DMS153 treated with DMSO at 0.1 percent for 48 hours (cell line): Measurements from ENCODE around the gene KATNA1.
A peak's percentile ranks its signal among the peaks of the same experiment; 100 is the strongest.
"Not testable (repeated sequence)": the region's sequence is repeated elsewhere in the genome, so short reads cannot be mapped to it uniquely, and the experiment has no call there.

Source experiments
- DNase-seq: peaks from one replicate; lab custom pipeline; 2025; ENCODE audit not compliant: unreplicated experiment; lab: John Stamatoyannopoulos, UW

Gene KATNA1

GRCh38 chr6:149648148-149649145 is at the start of gene KATNA1:
KATNA1 (minus strand) TSS chr6:149648714; CDS start chr6:149638547, 10,167 bp downstream.
- DNase-seq, result peak; percentile 90

DNA sequence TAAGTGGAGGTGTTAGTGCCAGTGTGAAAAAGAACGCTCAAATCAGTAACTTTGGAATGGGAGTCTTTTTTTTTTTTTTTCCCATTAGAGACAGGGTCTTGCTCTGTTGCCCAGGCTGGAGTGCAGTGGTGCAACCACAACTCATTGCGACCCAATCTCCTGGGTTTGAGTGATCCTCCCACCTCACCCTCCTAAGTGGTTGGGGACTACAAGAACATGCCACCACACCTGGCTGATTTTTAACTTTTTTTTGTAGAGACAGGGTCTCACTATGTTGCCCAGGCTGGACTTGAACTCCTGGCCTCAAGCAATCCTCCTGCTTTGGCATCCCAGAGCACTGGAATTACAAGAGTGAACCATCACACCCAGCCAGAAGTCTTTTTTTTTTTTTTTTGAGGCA is 49.7 kb upstream of the KATNA1 start:
- DNase-seq, result no peak

- DNase-seq, result no peak
These were observed 48.4 kb upstream of the KATNA1 start for GRCh38 chr6:149696901-149697300.

- no peak for DNase-seq
These were observed 46.4 kb upstream of the KATNA1 start for GRCh38 chr6:149694921-149695320.

DNA sequence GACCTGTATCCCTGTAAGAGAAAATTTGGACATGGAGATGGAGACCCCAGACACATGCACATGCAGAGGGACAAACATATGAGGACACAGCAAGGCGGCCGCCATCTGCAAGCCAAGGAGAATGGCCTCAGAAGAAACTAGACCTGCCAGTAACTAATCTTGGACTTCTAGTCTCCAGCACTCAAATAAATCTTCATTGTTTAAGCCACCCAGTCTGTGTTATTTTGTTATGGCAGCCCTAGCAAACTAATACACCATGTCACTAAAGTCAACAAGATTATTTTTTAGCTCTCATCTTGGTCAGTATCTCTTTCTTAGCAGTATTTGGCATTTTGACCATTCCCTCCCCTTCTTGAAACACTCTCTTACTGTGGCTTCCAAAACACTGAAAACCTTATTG is 42.7 kb upstream of the KATNA1 start:
- no peak for DNase-seq

DNA sequence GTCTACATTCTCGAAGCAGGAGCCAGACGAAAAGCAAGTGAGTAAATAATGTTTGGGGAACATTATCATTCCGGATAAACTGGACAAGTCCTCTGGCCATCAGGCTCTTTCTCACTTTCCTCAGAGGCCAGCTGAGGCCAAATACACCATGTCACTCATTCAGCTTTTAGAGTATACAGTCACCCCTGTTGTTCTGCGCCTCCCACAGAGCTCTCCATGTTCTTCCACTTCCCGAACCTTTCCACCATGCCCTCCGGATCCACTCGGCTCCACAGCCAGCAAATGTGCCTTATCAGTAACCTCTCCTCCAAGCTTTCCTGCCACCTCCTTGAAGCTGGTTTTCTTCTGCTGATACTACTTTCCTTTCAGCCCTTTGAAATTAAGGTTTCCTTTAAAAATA is 37.7 kb upstream of the KATNA1 start:
- DNase-seq, result no peak

DNA sequence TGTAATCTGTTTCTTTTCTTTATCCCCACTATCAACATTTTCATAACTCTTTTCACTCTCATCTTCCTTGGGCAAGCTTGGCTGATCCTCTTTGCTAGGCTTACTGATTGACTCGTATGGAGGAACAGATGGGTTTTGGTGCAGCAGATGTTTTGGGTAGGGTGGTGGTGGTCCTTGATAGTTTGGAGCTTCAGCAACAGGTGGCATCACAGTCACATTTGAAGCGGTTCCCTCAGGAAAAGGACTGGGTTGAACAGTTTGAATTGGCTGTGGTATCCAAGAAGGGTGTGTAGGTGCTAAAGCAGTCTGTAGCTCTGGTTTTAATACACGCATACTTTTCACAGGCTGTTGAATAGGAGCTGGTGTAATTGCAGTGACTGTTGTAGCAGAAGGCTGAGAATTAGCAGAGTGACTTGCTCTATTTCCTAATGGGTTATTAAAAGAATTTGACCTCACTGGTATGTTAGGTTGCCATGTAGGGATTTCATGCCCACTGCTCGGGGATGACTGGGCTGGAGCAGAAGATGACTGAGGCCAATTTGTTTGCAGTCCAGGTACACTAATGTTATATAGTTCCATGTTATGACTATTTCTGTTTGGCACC is 34.8 kb upstream of the KATNA1 start:
- DNase-seq, result no peak

GRCh38 chr6:149681845-149682244 is 33.3 kb upstream of the KATNA1 start:
- not testable (repeated sequence) for DNase-seq

DNA sequence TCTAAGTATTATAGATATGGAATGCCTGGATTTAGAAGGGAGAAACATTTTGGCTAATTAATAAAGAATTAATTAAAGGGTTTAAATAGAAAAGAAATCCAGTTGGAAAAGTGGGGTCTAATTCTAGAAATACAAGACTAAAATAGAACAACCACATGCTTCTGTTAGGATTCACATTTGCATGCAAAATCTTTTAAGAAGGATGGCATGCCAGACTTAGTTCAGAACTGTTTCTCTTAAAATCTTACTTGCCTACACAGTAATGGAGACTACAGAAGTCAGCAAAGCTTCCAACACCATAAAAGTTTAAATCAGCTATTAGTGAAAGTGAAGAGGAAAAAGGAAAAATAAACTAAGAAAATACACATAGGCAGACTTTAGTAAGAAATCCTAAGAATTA is 32.7 kb upstream of the KATNA1 start:
- no peak for DNase-seq

- DNase-seq, result no peak
These were observed 32.0 kb upstream of the KATNA1 start for GRCh38 chr6:149680503-149680902.

GRCh38 chr6:149672265-149672664 is 23.8 kb upstream of the KATNA1 start:
- not testable (repeated sequence) for DNase-seq

DNA sequence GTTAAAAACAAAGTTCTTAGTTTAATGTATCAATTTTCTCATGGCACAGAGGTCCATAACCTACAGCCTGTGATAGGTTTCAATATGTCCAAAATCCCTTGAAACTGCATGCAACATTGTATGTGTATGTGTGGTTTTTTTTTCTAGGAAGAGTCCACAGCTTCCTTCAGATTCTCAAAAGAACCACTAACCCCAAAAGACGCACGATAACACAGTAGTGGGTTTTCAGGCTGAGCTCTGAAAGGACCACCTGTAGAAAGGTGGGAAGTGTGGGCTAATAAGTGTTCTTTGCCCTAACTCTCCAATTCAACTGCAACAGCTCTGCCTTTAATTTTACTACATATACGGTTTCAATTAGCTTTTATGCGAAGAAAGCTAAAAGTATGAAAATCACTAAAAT is 11.5 kb upstream of the KATNA1 start:
- DNase-seq, result no peak

DNA sequence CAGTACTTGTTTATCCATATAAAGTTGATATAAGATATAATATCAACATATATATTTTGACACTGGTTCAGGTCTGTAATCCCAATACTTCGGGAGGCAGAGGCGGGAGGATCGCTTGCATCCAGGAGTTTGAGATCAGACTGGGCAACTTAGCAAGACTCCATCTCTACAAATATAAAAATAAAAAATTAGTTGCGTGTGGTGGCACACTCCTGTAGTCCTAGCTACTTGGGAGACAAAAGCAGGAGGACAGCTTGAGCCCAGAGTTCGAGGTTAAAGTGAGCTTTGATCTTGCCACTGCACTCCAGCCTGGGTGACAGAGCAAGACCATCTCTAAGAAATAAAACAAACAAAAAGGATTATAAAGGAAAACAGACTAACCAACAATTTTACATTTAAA is 8.9 kb upstream of the KATNA1 start:
- no peak for DNase-seq

- DNase-seq, result no peak
These were observed 2.5 kb upstream of the KATNA1 start for GRCh38 chr6:149651056-149651455.

DNA sequence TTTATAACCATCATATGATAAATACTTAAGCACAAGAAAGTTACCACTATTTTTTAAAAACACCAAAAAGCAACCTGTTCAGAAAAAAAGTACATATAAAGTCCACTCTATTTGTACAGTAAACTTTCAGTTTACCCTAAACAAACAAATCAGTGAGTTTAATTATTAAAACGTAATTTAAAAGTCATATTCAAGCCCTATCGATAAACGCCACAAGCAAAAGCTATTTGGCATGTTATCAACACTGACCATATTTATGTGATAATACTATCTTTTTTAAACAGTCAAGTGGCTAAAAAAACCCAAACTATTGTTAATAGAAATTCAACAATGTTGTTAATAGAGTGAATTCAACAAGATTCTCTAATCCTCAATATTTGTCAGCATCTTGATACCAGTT is 1.9 kb downstream of the KATNA1 start:
- no peak for DNase-seq

DNA sequence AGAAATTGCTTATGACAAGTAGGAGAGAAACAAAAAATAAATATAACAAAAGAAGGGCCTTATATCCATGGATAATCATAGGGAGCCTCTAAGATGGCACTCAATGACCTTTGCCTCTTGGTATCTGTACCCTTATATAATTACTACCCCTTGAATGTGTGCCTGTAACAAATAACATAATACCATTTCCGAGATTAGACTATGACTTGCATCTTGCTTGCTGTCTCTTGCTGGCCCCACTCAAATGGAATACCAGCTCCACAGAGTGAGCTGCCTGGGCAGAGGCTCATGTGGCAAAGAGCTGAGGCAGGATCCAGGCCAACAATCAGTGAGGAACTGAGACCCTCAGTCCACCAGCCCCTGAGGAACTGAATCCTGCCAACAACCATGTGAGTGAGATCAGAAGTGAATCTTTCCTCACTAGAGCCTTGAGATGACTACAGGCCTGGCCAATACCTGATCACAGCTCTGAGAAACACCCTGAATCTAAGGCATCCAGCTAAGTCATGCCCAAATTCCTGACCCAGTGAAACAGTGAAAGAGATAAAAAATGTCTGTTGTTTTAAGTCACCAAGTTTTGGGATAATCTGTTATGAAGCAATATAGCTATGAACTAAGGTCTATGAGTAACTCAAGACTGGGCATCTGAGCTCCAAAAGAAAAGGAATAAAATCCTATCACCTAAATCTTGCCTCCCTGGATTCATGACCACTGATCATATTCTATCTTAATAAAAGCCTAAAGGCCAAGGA is 5.5 kb downstream of the KATNA1 start:
- no peak for DNase-seq

DNA sequence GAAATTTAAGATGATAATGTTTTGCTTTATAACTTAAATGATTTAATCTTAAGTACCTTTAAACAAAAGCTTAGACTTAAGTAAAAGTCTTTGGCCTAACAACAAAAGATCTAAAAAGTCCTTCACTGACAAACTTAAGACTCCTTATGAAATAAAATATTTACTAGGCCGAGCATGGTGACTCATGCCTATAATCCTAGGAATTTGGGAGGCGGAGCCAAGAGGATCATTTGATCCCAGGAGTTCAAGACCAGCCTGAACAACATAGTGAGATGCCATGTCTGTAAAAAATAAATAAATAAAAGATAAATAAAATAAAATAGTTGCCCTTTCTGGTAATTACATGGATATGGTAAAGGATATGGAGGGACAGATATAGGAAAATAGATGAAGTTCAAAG is 12.4 kb downstream of the KATNA1 start:
- no peak for DNase-seq

- DNase-seq, result no peak
These were observed 14.2 kb downstream of the KATNA1 start for GRCh38 chr6:149634315-149634714.

GRCh38 chr6:149628875-149629510 is 19.5 kb downstream of the KATNA1 start:
- DNase-seq, result no peak

- no peak for DNase-seq
These were observed 20.8 kb downstream of the KATNA1 start for GRCh38 chr6:149627672-149628071.

- DNase-seq, result no peak
These were observed 32.7 kb downstream of the KATNA1 start for GRCh38 chr6:149615805-149616204.
